Measurements from ENCODE around the gene FPGS. TPM values are rescaled to one million over a fixed set of nuclear protein-coding genes. Genes with fewer than 3 reads are reported as not detected.

FPGS gene
- polyA plus RNA-seq, 2 of the 4 experiments (the other 2 are of a cell fraction), result 28.8 to 48.5 TPM

DNA sequence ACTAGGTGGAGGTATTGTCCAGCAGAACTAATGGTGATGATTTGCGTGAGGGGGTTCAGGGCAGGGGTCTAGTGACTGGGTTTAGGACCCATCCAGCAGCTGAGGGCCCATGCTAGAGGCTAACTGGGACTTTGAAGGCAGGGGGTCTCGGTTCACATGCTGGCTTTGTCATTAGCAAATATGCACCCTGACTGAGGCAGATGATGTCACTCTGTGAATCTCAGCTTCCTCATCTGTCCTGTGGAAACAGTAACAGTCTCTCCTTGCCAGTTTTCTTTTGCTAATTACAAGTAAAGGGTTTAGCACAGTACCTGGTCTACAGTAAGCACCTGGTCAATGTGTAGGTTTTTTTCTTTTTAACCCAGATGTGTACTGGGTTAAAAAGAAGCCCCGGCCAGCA, 29.4 kb upstream of the FPGS start (continued):
- TF ChIP-seq, protein P1, sequence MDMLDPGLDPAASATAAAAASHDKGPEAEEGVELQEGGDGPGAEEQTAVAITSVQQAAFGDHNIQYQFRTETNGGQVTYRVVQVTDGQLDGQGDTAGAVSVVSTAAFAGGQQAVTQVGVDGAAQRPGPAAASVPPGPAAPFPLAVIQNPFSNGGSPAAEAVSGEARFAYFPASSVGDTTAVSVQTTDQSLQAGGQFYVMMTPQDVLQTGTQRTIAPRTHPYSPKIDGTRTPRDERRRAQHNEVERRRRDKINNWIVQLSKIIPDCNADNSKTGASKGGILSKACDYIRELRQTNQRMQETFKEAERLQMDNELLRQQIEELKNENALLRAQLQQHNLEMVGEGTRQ (IDR thresholded peaks at IDR 0.05), result no peak

DNA sequence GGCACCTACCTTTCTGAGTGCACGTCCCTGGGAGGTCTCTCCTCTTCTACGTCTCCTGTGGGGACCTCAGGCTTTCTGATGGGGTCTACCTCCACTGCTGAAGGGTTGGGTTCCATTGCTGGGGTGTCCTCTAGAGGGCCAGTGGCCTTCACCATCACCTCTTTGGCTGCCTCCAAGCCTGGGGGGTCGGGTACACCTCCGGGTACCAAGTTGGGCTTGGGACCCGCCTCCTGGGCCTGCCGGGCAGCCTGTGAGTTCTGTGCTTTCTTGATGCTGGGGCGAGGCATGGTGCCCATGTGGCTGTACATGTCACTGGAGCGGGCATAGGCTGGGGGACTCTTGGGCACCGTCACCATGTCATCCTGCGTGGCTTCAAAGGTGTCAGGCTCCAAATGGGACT, 28.7 kb upstream of the FPGS start:
- POLR2A ChIA-PET, result no interaction called here
- CTCF ChIA-PET, result interaction anchor here (1.9 to 15.5 kb wide), 3 partner anchors 10 to 96 kb away, joined by 5 to 157 read pairs (median 47); partner anchors contain the start of genes CDK9, SH2D3C and TOR2A
- no peak for TF ChIP-seq KDM1A (IDR thresholded peaks at IDR 0.05; ENCODE audit: low read depth)
- TF ChIP-seq PBX3 (IDR thresholded peaks at IDR 0.05), result no peak
- TF ChIP-seq, protein P1 (IDR thresholded peaks at IDR 0.05), result no peak
- no peak for TF ChIP-seq CBX2 (IDR thresholded peaks at IDR 0.05; ENCODE audit: borderline replicate concordance, low read depth)
- no peak for TF ChIP-seq CHD2 (IDR thresholded peaks at IDR 0.05; ENCODE audit: low read length, partially characterized antibody)
- no peak for TF ChIP-seq POLR2A (IDR thresholded peaks at IDR 0.05; ENCODE audit: low read length)
- TF ChIP-seq NR3C1 (IDR thresholded peaks at IDR 0.05), result no peak
- TF ChIP-seq CEBPB (IDR thresholded peaks at IDR 0.05), result no peak
- TF ChIP-seq RCOR1 (IDR thresholded peaks at IDR 0.05; ENCODE audit: low read depth, low read length), result no peak
- no peak for TF ChIP-seq CBX8 (IDR thresholded peaks at IDR 0.05)
- no peak for TF ChIP-seq REST (IDR thresholded peaks at IDR 0.05)
- TF ChIP-seq SREBF2 (IDR thresholded peaks at IDR 0.05), result no peak
- no peak for TF ChIP-seq TFCP2L1 (CRISPR knock-in tag; IDR thresholded peaks at IDR 0.05)
- no peak for TF ChIP-seq FOSL2 (IDR thresholded peaks at IDR 0.05)
- no peak for TF ChIP-seq FOSL2 (CRISPR knock-in tag; IDR thresholded peaks at IDR 0.05)
- no peak for TF ChIP-seq RARB (CRISPR knock-in tag; IDR thresholded peaks at IDR 0.05)
- TF ChIP-seq, protein P2, sequence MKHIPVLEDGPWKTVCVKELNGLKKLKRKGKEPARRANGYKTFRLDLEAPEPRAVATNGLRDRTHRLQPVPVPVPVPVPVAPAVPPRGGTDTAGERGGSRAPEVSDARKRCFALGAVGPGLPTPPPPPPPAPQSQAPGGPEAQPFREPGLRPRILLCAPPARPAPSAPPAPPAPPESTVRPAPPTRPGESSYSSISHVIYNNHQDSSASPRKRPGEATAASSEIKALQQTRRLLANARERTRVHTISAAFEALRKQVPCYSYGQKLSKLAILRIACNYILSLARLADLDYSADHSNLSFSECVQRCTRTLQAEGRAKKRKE (CRISPR knock-in tag; IDR thresholded peaks at IDR 0.05; ENCODE audit: low read depth), result no peak
- TF ChIP-seq MAX (IDR thresholded peaks at IDR 0.05), result no peak
- TF ChIP-seq ZSCAN20 (CRISPR knock-in tag; IDR thresholded peaks at IDR 0.05), result no peak
- no peak for TF ChIP-seq HEYL (CRISPR knock-in tag; IDR thresholded peaks at IDR 0.05)
- no peak for TF ChIP-seq EHF (CRISPR knock-in tag; IDR thresholded peaks at IDR 0.05)
- Histone ChIP-seq H3K4me3 (no peak overlapping the region), H3K27ac (no peak overlapping the region), H3K4me2 (no peak overlapping the region), H3K4me1 (peaks cover 8% of the 10 kb centered on the region), H3K9me3 (no peaks in the 10 kb centered on the region)
- DNase-seq (ENCODE audit: low read depth in 1 of 2, low spot score in 1 of 2), result no peak
- no peak for ATAC-seq
- 79% methylated on average over 9 of the region's 10 CpGs for WGBS (ENCODE audit: missing lambda C conversion rate)
- FAIRE-seq, result no peak

Data from A549 (cell line).